HL-60 (cell line): ENCODE results near the gene FOXD2.

Experiments used
- DNase-seq, 2 experiments: peaks; one replicate each; pipeline ENCODE4 v3.0.0-alpha.2; 2010 to 2020; ENCODE audit warnings: low read depth in 1 of 2, low spot score in 1 of 2
- H3K27ac ChIP-seq: fragments of 250-450 bp; sonication (Bioruptor Pico); replicated peaks from 2 replicates; pipeline ENCODE4 v1.5.1; 2020; ENCODE audit warnings: mild to moderate bottlenecking, moderate library complexity
- H3K27me3 ChIP-seq: fragments of 250-450 bp; sonication (Bioruptor Pico); 2 replicates; pipeline ENCODE4 v1.5.1; 2021; ENCODE audit warnings: mild to moderate bottlenecking, moderate library complexity; ENCODE audit not compliant: insufficient read depth, poor library complexity, severe bottlenecking
- H3K4me3 ChIP-seq: replicated peaks from 2 replicates; pipeline ENCODE4 v1.5.1; 2011; ENCODE audit warnings: mild to moderate bottlenecking, control low read depth, low read length; ENCODE audit not compliant: insufficient read depth
- CTCF ChIP-seq: IDR thresholded peaks from one replicate; pipeline ENCODE4 v1.5.1; 2011; ENCODE audit warnings: low read length, control low read depth, inconsistent platforms; ENCODE audit not compliant: insufficient read depth
- GABPA ChIP-seq: IDR thresholded peaks from 2 replicates; pipeline ENCODE4 v1.6.1; 2012; ENCODE audit warnings: low read depth
- POLR2AphosphoS5 ChIP-seq: IDR thresholded peaks from 2 replicates; pipeline ENCODE4 v1.6.1; 2012; ENCODE audit warnings: low read depth
- REST ChIP-seq: IDR thresholded peaks from 2 replicates; pipeline ENCODE4 v1.6.1; 2012; ENCODE audit warnings: low read depth; ENCODE audit not compliant: insufficient replicate concordance
- SPI1 ChIP-seq: IDR thresholded peaks from 2 replicates; pipeline ENCODE4 v1.6.1; 2012; ENCODE audit warnings: low read depth, mild to moderate bottlenecking, borderline replicate concordance

Gene FOXD2

GRCh38 chr1:47412437-47412836, 25.4 kb upstream of the FOXD2 start:
- Histone ChIP-seq H3K27me3 (peaks cover 18% of the 10 kb centered on the region), H3K4me3 (no peak overlapping the region), H3K27ac (no peak overlapping the region)
- no peak for DNase-seq
- no peak for TF ChIP-seq SPI1
- TF ChIP-seq GABPA, result no peak
- TF ChIP-seq REST, result no peak
- no peak for TF ChIP-seq CTCF
- no peak for TF ChIP-seq POLR2AphosphoS5

GRCh38 chr1:47415728-47416318, 22.0 kb upstream of the FOXD2 start, which contains the start of gene FOXE3:
FOXE3 (plus strand) TSS chr1:47416285; CDS start chr1:47416316, 31 bp downstream.
- TF ChIP-seq POLR2AphosphoS5, result no peak
- Histone ChIP-seq H3K27me3 (peaks cover 28% of the 10 kb centered on the region), H3K4me3 (no peak within 1 kb of the TSS), H3K27ac (no peak within 1 kb of the TSS)
- no peak for DNase-seq

GRCh38 chr1:47416319-47417169, 21.3 kb upstream of the FOXD2 start:
- no peak for DNase-seq
- no peak overlapping the region for H3K27ac ChIP-seq
- peaks cover 28% of the 10 kb centered on the region for H3K27me3 ChIP-seq
- TF ChIP-seq CTCF (no peak), POLR2AphosphoS5 (no peak), SPI1 (no peak), GABPA (no peak), REST (no peak)
- no peak overlapping the region for H3K4me3 ChIP-seq

- H3K4me3 ChIP-seq, result no peak overlapping the region
- TF ChIP-seq SPI1 (no peak), REST (no peak)
- H3K27ac ChIP-seq, result no peak overlapping the region
- H3K27me3 ChIP-seq, result peaks cover 28% of the 10 kb centered on the region
- DNase-seq, result no peak
Measured at GRCh38 chr1:47417170-47418044, 20.4 kb upstream of the FOXD2 start.
